CD4-positive, alpha-beta T cell treated with Interleukin-4 for 1 hour (primary cell): ENCODE data around the gene ZC3HAV1.
A peak's percentile ranks its signal among the peaks of the same experiment; 100 is the strongest.
"Not testable (repeated sequence)": the region's sequence is repeated elsewhere in the genome, so short reads cannot be mapped to it uniquely, and the experiment has no call there.

Source experiments
- DNase-seq, 2 donors: peaks; one replicate each; pipeline ENCODE4 v3.0.0-alpha.2; 2020 to 2022

ZC3HAV1 gene

GRCh38 chr7:139112316-139112715 lies 2.8 kb upstream of the ZC3HAV1 start:
- DNase-seq, result no peak

GRCh38 chr7:139111811-139112301 lies 2.3 kb upstream of the ZC3HAV1 start:
- DNase-seq, result no peak

- no peak for DNase-seq
These were observed 1.6 kb upstream of the ZC3HAV1 start for GRCh38 chr7:139111147-139111546.

- DNase-seq, result no peak
These were observed 477 bp upstream of the ZC3HAV1 start for GRCh38 chr7:139109983-139110411.

- no peak for DNase-seq
These were observed 993 bp downstream of the ZC3HAV1 start for GRCh38 chr7:139108266-139109187.

GRCh38 chr7:139106959-139107358 lies 2.6 kb downstream of the ZC3HAV1 start:
- peak in 1 of 2 donors; percentile 60 for DNase-seq

GRCh38 chr7:139106227-139106626 lies 3.3 kb downstream of the ZC3HAV1 start:
- not testable (repeated sequence) for DNase-seq

- DNase-seq, result no peak
These were observed 4.0 kb downstream of the ZC3HAV1 start for GRCh38 chr7:139105484-139105883.

- peak in 1 of 2 donors; percentile 54 for DNase-seq
These were observed 5.4 kb downstream of the ZC3HAV1 start for GRCh38 chr7:139104091-139104450.

GRCh38 chr7:139103057-139103815 lies 6.3 kb downstream of the ZC3HAV1 start:
- DNase-seq, result no peak

GRCh38 chr7:139101637-139102158 lies 7.8 kb downstream of the ZC3HAV1 start:
- DNase-seq, result not testable (repeated sequence)

- no peak for DNase-seq
These were observed 10.2 kb downstream of the ZC3HAV1 start for GRCh38 chr7:139099172-139099947.

- DNase-seq, result peak; percentile 89 to 93
These were observed 14.3 kb downstream of the ZC3HAV1 start for GRCh38 chr7:139095194-139095659.

GRCh38 chr7:139094596-139094995 lies 14.9 kb downstream of the ZC3HAV1 start:
- DNase-seq, result peak in 1 of 2 donors; percentile 51

- DNase-seq, result no peak
These were observed 15.5 kb downstream of the ZC3HAV1 start for GRCh38 chr7:139094030-139094429.

- not testable (repeated sequence) for DNase-seq
These were observed 16.0 kb downstream of the ZC3HAV1 start for GRCh38 chr7:139093512-139093911.

GRCh38 chr7:139092090-139092796 lies 17.3 kb downstream of the ZC3HAV1 start:
- DNase-seq, result no peak

GRCh38 chr7:139091677-139091996 lies 17.9 kb downstream of the ZC3HAV1 start:
- no peak for DNase-seq

- no peak for DNase-seq
These were observed 20.4 kb downstream of the ZC3HAV1 start for GRCh38 chr7:139089118-139089517.

- DNase-seq, result no peak
These were observed 21.3 kb downstream of the ZC3HAV1 start for GRCh38 chr7:139088268-139088667.

- no peak for DNase-seq
These were observed 22.3 kb downstream of the ZC3HAV1 start for GRCh38 chr7:139087212-139087611.

- no peak for DNase-seq
These were observed 23.1 kb downstream of the ZC3HAV1 start for GRCh38 chr7:139086454-139086853.
